A673 (cell line): ENCODE measurements around the gene TROAP.

Experiments used
- EZH2 ChIP-seq: fragments of 200-600 bp; sonication (generic); IDR thresholded peaks from 2 replicates; pipeline ENCODE4 v1.6.1; 2017; ENCODE audit warnings: borderline replicate concordance, low read depth, mild to moderate bottlenecking, mixed read lengths, antibody characterized with exemption, low read length; ENCODE audit not compliant: poor library complexity, severe bottlenecking
- TF ChIP-seq, protein P1 (sequence below): fragments of 300-800, 200-600 bp; sonication (generic); conservative IDR thresholded peaks from 2 replicates; pipeline ENCODE4 v1.5.1; 2017; ENCODE audit warnings: low read depth, mild to moderate bottlenecking, antibody characterized with exemption, low read length, moderate library complexity, mixed read lengths

- TF ChIP-seq, protein P1, sequence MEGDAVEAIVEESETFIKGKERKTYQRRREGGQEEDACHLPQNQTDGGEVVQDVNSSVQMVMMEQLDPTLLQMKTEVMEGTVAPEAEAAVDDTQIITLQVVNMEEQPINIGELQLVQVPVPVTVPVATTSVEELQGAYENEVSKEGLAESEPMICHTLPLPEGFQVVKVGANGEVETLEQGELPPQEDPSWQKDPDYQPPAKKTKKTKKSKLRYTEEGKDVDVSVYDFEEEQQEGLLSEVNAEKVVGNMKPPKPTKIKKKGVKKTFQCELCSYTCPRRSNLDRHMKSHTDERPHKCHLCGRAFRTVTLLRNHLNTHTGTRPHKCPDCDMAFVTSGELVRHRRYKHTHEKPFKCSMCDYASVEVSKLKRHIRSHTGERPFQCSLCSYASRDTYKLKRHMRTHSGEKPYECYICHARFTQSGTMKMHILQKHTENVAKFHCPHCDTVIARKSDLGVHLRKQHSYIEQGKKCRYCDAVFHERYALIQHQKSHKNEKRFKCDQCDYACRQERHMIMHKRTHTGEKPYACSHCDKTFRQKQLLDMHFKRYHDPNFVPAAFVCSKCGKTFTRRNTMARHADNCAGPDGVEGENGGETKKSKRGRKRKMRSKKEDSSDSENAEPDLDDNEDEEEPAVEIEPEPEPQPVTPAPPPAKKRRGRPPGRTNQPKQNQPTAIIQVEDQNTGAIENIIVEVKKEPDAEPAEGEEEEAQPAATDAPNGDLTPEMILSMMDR = no peak
- TF ChIP-seq EZH2 = no peak
Observed at GRCh38 chr12:49348781-49349180, 25.7 kb downstream of the TROAP start.
